Dermis lymphatic vessel endothelial cell (primary cell): Measurements from ENCODE around the gene FLACC1. TPM values are rescaled to one million over a fixed set of nuclear protein-coding genes. Genes with fewer than 3 reads are reported as not detected.

Source experiments
- total RNA-seq: library from RNA; depleted of rRNA; stranded (reverse); fragments of >200 nt; gene quantifications from 2 replicates; pipeline ENCODE4 v1.2.1, GENCODE V29; 2014

The FLACC1 gene
- total RNA-seq: 0.86 and 0.87 TPM in 2 replicates

GRCh38 chr2:201357221-201357620, at the start of gene FLACC1:
FLACC1 (minus strand) TSS chr2:201357345; CDS start chr2:201351404, 5,941 bp downstream.

GRCh38 chr2:201260302-201260800, 96.8 kb downstream of the FLACC1 start, which contains the start of gene CASP8:
CASP8 (plus strand) TSS chr2:201260536; CDS start chr2:201266487, 5,951 bp downstream.

Other genes starting within 250 kb of the FLACC1 start
- 93.4 and 105 TPM in 2 replicates for gene CFLAR, start 241.2 kb downstream of the FLACC1 start, total RNA-seq
- gene CASP10, start 174.2 kb downstream of the FLACC1 start, total RNA-seq: 36.3 and 44.4 TPM in 2 replicates
- 8.8 and 15.6 TPM in 2 replicates for gene CASP8, start 96.8 kb downstream of the FLACC1 start, total RNA-seq
- gene TRAK2, start 94.1 kb upstream of the FLACC1 start, total RNA-seq: 36.9 and 43.8 TPM in 2 replicates
- gene STRADB, start 94.4 kb upstream of the FLACC1 start, total RNA-seq: 15.9 and 17.9 TPM in 2 replicates